ENCODE measurements around the gene ZNF593. TPM values are rescaled to one million over a fixed set of nuclear protein-coding genes. Genes with fewer than 3 reads are reported as not detected.

Gene ZNF593
- total and polyA plus RNA-seq, 2 of the 13 experiments (the other 11 are each of a cell fraction or from before 2014, with no cell fraction given), result 37.3 to 55.8 TPM

DNA sequence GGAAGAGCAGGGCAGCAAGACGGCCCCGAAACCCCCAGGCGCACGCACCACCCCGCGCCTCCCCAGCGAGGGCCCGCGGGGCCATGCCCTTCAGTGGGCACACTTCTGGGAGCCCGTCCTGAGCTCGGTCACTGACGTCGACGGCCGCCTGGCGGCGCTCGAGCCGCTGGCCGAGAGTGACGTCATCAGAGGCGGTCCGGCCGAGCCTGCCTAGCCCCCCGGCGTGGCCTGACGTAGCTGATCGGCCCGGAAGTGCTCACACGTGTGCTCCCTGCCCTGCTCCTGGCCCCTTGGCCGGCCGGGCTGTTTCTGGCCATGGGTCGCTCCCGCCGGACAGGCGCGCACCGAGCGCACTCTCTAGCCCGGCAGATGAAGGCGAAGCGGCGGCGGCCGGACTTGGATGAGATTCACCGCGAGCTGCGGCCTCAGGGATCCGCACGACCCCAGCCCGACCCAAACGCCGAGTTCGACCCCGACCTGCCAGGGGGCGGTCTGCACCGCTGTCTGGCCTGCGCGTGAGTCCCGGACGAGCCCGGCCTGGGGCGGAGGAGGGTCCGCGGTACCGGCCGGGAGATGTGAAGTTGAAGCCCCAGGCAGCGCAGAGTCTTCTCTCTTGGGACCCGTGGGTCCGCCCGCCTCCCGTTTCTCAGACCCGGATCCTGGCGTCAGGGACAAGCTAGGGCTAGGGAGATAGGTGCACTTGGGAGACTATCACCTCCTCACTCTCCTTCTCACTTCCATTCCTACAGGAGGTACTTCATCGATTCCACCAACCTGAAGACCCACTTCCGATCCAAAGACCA lies at the start of gene ZNF593 (continued):
- no peak for TF ChIP-seq ZBTB40 (IDR thresholded peaks at IDR 0.05)
- TF ChIP-seq ZBTB40 (CRISPR knock-in tag; IDR thresholded peaks at IDR 0.05), result peak; percentile 76
- no peak for TF ChIP-seq NFRKB (IDR thresholded peaks at IDR 0.05)
- TF ChIP-seq ZFP36 (IDR thresholded peaks at IDR 0.05; ENCODE audit: borderline replicate concordance, low read depth, low read length, partially characterized antibody), result no peak
- peak; percentile 95 for TF ChIP-seq TGIF2 (CRISPR knock-in tag; IDR thresholded peaks at IDR 0.05)
- peak; percentile 65; the same call in 1 of the 2 replicates for TF ChIP-seq HOXA9 (CRISPR knock-in tag; IDR thresholded peaks at IDR 0.05; ENCODE audit: borderline replicate concordance)
- peak; percentile 70; the same call in 1 of the 2 replicates for TF ChIP-seq ZNF484 (CRISPR knock-in tag; IDR thresholded peaks at IDR 0.05; ENCODE audit: borderline replicate concordance, low read depth)
- TF ChIP-seq ELF3 (CRISPR knock-in tag; IDR thresholded peaks at IDR 0.05), result peak; percentile 73
- TF ChIP-seq JUN (CRISPR knock-in tag; IDR thresholded peaks at IDR 0.05), result peak; percentile 91
- peak; percentile 80; the same call in 1 of the 2 replicates for TF ChIP-seq MAF1 (CRISPR knock-in tag; IDR thresholded peaks at IDR 0.05; ENCODE audit: borderline replicate concordance)
- peak; percentile 90; the same call in 1 of the 2 replicates for TF ChIP-seq ZNF766 (CRISPR knock-in tag; IDR thresholded peaks at IDR 0.05; ENCODE audit: borderline replicate concordance)
- 0 out of 2 replicates have a peak, but pooled peaks have one; percentile 58 for TF ChIP-seq CENPT (CRISPR knock-in tag; IDR thresholded peaks at IDR 0.05; ENCODE audit: low read depth)
- TF ChIP-seq NFKB2 (CRISPR knock-in tag; IDR thresholded peaks at IDR 0.05; ENCODE audit: borderline replicate concordance), result peak; percentile 82; the same call in 1 of the 2 replicates
- TF ChIP-seq, protein P1, sequence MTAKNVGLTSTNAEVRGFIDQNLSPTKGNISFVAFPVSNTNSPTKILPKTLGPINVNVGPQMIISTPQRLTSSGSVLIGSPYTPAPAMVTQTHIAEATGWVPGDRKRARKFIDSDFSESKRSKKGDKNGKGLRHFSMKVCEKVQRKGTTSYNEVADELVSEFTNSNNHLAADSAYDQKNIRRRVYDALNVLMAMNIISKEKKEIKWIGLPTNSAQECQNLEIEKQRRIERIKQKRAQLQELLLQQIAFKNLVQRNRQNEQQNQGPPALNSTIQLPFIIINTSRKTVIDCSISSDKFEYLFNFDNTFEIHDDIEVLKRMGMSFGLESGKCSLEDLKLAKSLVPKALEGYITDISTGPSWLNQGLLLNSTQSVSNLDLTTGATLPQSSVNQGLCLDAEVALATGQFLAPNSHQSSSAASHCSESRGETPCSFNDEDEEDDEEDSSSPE (CRISPR knock-in tag; IDR thresholded peaks at IDR 0.05), result peak; percentile 55; the same call in 1 of the 2 replicates
- peak; percentile 49; the same call in 1 of the 2 replicates for TF ChIP-seq ELF4 (CRISPR knock-in tag; IDR thresholded peaks at IDR 0.05; ENCODE audit: borderline replicate concordance)
- TF ChIP-seq TP53 (CRISPR knock-in tag; conservative IDR thresholded peaks at IDR 0.05), result peak; percentile 71; the same call in 1 of the 2 replicates
- TF ChIP-seq SPEN (CRISPR knock-in tag; IDR thresholded peaks at IDR 0.05; ENCODE audit: low read depth), result peak; percentile 95
- TF ChIP-seq ZNF777 (CRISPR knock-in tag; IDR thresholded peaks at IDR 0.05), result peak; percentile 75
- TF ChIP-seq MEIS1 (CRISPR knock-in tag; IDR thresholded peaks at IDR 0.05; ENCODE audit: borderline replicate concordance), result peak; percentile 76; the same call in 1 of the 2 replicates
- TF ChIP-seq ZSCAN21 (CRISPR knock-in tag; IDR thresholded peaks at IDR 0.05; ENCODE audit: borderline replicate concordance), result peak; percentile 84
